GM19467 (cell line): ENCODE measurements around the gene OSBP2.

Experiments
- ATAC-seq: cut with Tn5 transposase; IDR thresholded peaks from one replicate; pipeline ENCODE4 v1.9.1; 2021; ENCODE audit warnings: mild to moderate bottlenecking, moderate library complexity; ENCODE audit not compliant: unreplicated experiment

The OSBP2 gene

GRCh38 chr22:30893434-30894370, 199.0 kb downstream of the OSBP2 start:
- ATAC-seq = no peak

DNA sequence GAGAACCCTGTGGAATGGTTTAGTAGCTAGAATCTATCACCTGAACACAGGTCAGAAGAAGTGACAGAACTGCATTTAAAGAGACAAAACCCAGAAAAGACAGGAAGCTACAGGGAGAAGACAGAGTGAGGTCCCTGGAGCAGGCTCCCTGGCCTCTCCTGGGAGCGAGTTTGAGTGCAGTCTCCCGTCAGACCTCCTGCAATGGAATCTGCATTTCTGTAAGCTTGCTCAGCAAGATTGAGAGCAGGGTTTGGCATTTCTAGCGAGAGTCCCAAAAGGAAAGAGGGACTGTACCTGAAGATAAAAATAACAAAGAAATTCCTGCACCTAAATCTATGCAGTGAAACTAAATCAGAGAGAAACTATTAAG, 199.7 kb downstream of the OSBP2 start:
- no peak for ATAC-seq

GRCh38 chr22:30902496-30903357, 208.1 kb downstream of the OSBP2 start:
- ATAC-seq = no peak

- no peak for ATAC-seq
Measured at GRCh38 chr22:30903876-30904460, 209.3 kb downstream of the OSBP2 start.

DNA sequence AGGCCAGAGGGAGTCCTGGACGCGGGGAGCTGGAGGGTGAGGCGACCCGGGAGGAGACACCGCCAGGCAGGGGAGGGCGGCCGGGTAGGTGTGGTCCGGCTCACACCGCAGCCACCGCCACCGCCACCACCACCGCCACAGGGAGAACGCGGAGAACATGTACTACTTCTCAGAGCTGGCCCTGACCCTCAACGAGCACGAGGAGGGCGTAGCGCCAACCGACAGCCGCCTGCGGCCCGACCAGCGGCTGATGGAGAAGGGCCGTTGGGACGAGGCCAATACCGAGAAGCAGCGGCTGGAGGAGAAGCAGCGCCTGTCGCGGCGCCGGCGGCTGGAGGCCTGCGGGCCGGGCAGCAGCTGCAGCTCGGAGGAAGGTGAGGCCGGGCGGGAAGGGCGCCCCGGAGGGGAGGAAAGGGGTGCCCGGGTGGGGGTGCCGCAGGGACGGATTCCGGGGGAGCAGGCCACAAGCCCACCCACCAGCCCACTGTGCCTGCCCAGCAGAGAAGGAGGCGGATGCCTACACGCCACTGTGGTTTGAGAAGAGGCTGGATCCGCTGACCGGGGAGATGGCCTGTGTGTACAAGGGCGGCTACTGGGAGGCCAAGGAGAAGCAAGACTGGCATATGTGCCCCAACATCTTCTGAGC, 211.1 kb downstream of the OSBP2 start:
- ATAC-seq = no peak

DNA sequence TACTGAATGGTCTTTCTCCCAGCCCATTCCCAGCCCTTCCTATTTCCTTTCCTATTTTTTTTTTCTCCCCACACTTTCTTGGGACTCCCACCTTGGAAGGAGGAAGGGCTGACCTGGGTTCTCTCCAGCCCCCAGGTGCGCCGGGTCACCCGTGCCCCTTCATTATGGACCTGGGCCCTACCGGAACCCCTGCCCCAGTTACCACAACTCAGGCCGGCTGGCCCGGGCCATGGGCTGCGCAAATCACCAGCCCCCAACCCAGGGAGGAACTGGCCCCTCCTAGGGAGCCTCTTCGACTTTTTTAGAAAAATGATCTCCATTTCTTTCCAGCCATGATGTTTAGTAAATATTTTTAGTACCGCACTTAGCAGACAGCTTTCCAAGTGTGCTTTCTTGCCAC, 211.7 kb downstream of the OSBP2 start:
- ATAC-seq = no peak

- no peak for ATAC-seq
Measured at GRCh38 chr22:30906946-30907345, 212.3 kb downstream of the OSBP2 start.

- ATAC-seq = no peak
Measured at GRCh38 chr22:30908051-30908461, 213.4 kb downstream of the OSBP2 start.

DNA sequence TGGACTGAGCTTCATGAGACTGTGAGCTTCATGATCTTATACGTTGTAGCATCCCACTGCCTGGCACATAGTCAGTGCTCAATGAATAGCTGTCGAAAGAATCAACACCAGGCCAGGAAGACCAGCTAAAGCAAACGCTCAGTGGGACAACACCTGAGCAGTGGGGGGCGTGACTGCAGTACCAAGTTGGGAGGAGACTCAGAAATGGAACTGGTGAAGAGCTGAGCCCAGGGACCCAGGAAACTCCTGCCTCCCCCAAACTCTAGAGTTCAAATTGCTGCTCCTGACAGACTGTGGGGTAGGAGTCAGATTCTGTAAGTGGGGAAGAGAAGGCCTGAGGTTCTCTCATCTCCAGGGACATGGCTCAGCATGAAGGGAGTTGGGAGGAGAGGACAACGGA, 214.6 kb downstream of the OSBP2 start:
- ATAC-seq = no peak

- ATAC-seq = no peak
Measured at GRCh38 chr22:30910358-30910757, 215.7 kb downstream of the OSBP2 start.

DNA sequence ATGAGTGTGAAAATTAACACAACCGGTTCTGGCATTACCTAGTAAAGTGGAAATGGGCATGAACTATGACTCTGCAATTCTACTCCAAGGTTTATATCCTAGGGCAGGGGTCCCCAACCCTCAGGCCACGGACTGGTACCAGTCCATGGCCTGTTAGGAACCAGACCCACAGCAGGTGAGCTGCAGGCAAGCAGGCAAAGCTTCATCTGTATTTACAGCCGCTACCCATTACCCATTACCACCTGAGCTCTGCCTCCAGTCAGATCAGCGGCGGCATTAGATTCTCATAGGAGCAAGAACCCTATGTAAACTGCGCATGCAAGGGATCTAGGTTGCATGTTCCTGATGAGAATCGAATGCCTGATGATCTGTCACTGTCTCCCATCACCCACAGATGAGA, 224.1 kb downstream of the OSBP2 start:
- no peak for ATAC-seq

GRCh38 chr22:30919973-30920372, 225.3 kb downstream of the OSBP2 start:
- ATAC-seq = no peak

DNA sequence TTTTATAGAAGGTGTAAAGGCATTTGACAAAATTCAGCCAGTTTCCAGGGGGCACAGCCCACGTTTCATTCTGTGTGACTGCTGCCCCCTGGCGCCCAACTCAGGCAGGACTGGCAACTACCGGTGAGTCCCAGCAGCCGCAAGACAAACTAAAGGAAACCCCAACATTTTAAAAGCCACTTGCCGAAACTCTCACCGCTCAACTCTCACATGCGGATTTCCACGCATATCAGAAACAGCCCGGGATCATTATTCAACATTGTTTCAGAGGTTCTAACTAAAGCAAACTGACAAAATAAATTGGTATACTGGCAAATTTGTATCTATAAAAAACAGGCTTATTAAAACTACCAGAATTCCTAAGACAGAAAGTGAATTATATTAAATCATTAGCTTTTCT, 225.7 kb downstream of the OSBP2 start:
- no peak for ATAC-seq

DNA sequence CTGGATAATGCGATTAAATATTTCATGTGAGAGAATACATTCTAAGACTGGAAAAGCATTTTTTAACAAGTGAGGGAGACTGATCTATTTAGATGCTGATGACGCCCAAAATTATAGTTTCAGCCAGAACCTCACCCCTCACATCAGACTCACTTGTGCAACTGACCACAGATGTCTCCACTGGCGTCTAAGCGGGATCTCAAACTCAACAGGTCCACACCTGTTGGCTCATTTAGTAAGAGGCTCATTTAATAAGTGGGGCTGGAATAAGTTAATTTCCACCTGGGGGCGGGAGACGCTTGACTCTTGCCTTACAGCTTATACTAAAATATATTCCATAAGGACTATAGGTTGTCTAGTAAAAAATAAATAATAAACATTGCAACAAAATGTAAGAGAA, 226.4 kb downstream of the OSBP2 start:
- ATAC-seq = no peak

DNA sequence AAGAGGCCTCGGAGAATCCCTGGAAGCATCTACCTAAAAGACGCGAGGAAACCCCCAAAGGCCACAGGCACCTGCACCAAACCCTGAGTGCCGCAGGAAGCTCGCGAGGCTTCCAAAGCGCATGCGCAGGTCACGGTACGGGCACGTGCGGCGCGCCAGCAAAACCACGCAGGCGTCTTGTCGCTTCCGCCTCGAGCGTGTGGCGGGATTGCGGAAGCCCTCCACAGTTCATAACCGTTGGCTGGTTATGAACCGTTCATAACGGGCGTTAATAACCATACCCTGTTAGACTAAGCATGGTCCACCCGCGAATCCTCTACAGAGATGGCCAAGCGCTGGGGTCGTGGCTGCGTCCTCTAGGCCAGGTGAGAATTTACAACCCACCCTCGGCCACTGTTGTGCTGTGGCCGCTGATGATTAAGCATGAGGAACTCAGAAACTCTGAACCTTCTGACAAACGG, 227.5 kb downstream of the OSBP2 start:
- ATAC-seq = no peak

GRCh38 chr22:30923168-30923900, 228.7 kb downstream of the OSBP2 start:
- no peak for ATAC-seq

DNA sequence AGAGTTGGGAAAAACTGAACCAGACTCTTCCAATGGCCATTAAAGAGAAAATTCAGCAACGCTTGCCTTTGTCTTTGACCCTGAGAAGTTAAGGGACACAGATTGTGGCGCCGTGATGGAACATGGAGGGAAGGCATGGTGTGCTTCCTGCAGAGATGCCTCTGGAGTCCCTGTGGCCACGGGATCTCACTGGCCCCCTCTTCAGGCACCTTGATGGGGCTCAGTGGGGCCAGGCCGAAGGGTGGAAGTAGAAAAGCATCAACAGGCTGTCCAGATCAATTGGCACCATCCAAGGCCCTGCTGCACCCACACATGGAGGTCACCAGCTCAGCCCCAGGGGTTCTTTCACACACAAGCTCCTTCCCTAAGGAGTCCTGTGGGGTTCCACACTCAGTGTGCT, 231.0 kb downstream of the OSBP2 start:
- ATAC-seq = no peak

DNA sequence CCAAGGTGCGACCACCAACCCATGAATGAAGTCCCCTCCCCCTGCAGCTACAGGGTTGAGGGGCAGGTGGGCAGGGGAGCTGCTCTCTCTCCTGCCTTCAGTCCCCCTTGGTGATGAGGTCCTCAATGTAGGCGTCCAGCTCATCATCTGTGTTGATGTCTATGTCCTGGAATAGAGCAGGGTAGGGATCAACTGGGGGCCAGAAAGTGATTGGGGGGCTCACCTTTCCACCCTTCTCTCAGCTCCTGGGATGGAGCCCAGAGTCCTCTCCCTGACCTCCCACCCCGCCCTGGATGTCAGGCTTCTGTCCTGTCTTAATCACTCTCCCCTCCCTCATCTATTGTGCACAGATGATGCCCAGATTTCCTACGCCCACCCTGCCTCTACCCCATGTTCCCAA, 232.0 kb downstream of the OSBP2 start:
- no peak for ATAC-seq

- ATAC-seq = no peak
Measured at GRCh38 chr22:30927806-30928205, 233.1 kb downstream of the OSBP2 start.

GRCh38 chr22:30928401-30928800, 233.7 kb downstream of the OSBP2 start:
- ATAC-seq = no peak
